Parathyroid adenoma (tissue), 2 donors: ENCODE results near the gene KLF3.

Experiments
- H2AFZ ChIP-seq: fragments of 300-600 bp; sonication (generic); one replicate; pipeline ENCODE4 v1.7.0; 2017; ENCODE audit warnings: antibody characterized with exemption, mild to moderate bottlenecking
- H3K27ac ChIP-seq: fragments of 300-600 bp; sonication (generic); one replicate; pipeline ENCODE4 v1.7.0; 2017
- H3K27me3 ChIP-seq: fragments of 300-600 bp; sonication (generic); one replicate; pipeline ENCODE4 v1.7.0; 2017; ENCODE audit warnings: low read length; ENCODE audit not compliant: control insufficient read depth, insufficient read depth
- H3K36me3 ChIP-seq: fragments of 300-600 bp; sonication (generic); one replicate; pipeline ENCODE4 v1.7.0; 2017; ENCODE audit warnings: low read length; ENCODE audit not compliant: control insufficient read depth, insufficient read depth
- H3K4me1 ChIP-seq: fragments of 300-600 bp; sonication (generic); one replicate; pipeline ENCODE4 v1.7.0; 2017; ENCODE audit warnings: control low read depth
- H3K4me2 ChIP-seq: fragments of 300-600 bp; sonication (generic); one replicate; pipeline ENCODE4 v1.7.0; 2017; ENCODE audit warnings: low read length
- H3K4me3 ChIP-seq: fragments of 300-600 bp; sonication (generic); one replicate; pipeline ENCODE4 v1.7.0; 2017; ENCODE audit warnings: low read depth, low read length
- H3K79me2 ChIP-seq: fragments of 300-600 bp; sonication (generic); one replicate; pipeline ENCODE4 v1.7.0; 2017; ENCODE audit warnings: control low read depth
- H3K9ac ChIP-seq: fragments of 300-600 bp; sonication (generic); one replicate; pipeline ENCODE4 v1.7.0; 2017; ENCODE audit warnings: mild to moderate bottlenecking
- H3K9me3 ChIP-seq: fragments of 300-600 bp; sonication (generic); one replicate; pipeline ENCODE4 v1.7.0; 2017; ENCODE audit warnings: low read length; ENCODE audit not compliant: control insufficient read depth
- CTCF ChIP-seq: fragments of 300-600 bp; sonication (generic); IDR thresholded peaks from one replicate; pipeline ENCODE4 v1.7.0; 2017; ENCODE audit warnings: antibody characterized with exemption, mild to moderate bottlenecking
- donor health status: primary hyperparathyroidism.

KLF3 gene

GRCh38 chr4:38678078-38678477 lies 14.1 kb downstream of the KLF3 start:
- Histone ChIP-seq H3K9me3 (no peaks in the 10 kb centered on the region), H3K4me3 (no peak overlapping the region), H3K27ac (no peak overlapping the region), H3K4me1 (peaks cover 13% of the 10 kb centered on the region), H3K9ac (no peak overlapping the region), H3K4me2 (no peak overlapping the region), H2AFZ (no peak overlapping the region), H3K79me2 (peaks cover 38% of the 10 kb centered on the region), H3K27me3 (no peaks in the 10 kb centered on the region), H3K36me3 (no peaks in the 10 kb centered on the region)
- TF ChIP-seq CTCF, result no peak

- Histone ChIP-seq H3K9me3 (no peaks in the 10 kb centered on the region), H3K79me2 (peaks cover 49% of the 10 kb centered on the region), H3K4me1 (peaks cover 9% of the 10 kb centered on the region), H3K9ac (no peak overlapping the region), H3K36me3 (no peaks in the 10 kb centered on the region), H3K27me3 (no peaks in the 10 kb centered on the region), H3K4me2 (no peak overlapping the region), H3K27ac (no peak overlapping the region), H3K4me3 (no peak overlapping the region), H2AFZ (no peak overlapping the region)
- no peak for TF ChIP-seq CTCF
These were observed 15.9 kb downstream of the KLF3 start for GRCh38 chr4:38679921-38680320.

GRCh38 chr4:38681281-38681991 lies 17.4 kb downstream of the KLF3 start:
- Histone ChIP-seq H3K4me1 (peaks cover 4% of the 10 kb centered on the region), H3K27ac (no peak overlapping the region), H3K9ac (no peak overlapping the region)

GRCh38 chr4:38682336-38682735 lies 18.3 kb downstream of the KLF3 start:
- H3K4me1 ChIP-seq, result peaks cover 6% of the 10 kb centered on the region
- no peak overlapping the region for H3K27ac ChIP-seq
- peaks cover 46% of the 10 kb centered on the region for H3K79me2 ChIP-seq
- no peaks in the 10 kb centered on the region for H3K36me3 ChIP-seq
- no peak overlapping the region for H2AFZ ChIP-seq
- no peaks in the 10 kb centered on the region for H3K27me3 ChIP-seq
- H3K4me2 ChIP-seq, result no peak overlapping the region
- TF ChIP-seq CTCF, result no peak
- no peak overlapping the region for H3K9ac ChIP-seq
- no peak overlapping the region for H3K4me3 ChIP-seq
- H3K9me3 ChIP-seq, result no peaks in the 10 kb centered on the region

More at GRCh38 chr4:38681281-38681991, 17.4 kb downstream of the KLF3 start:
- Histone ChIP-seq H2AFZ (no peak overlapping the region), H3K36me3 (no peaks in the 10 kb centered on the region), H3K4me2 (no peak overlapping the region), H3K27me3 (no peaks in the 10 kb centered on the region), H3K9me3 (no peaks in the 10 kb centered on the region), H3K79me2 (peaks cover 45% of the 10 kb centered on the region), H3K4me3 (no peak overlapping the region)
- TF ChIP-seq CTCF, result no peak

- peaks cover 3% of the 10 kb centered on the region for H3K4me1 ChIP-seq
- no peak for TF ChIP-seq CTCF
- H3K9me3 ChIP-seq, result no peaks in the 10 kb centered on the region
- no peak overlapping the region for H3K4me3 ChIP-seq
- H3K27me3 ChIP-seq, result no peaks in the 10 kb centered on the region
- no peak overlapping the region for H2AFZ ChIP-seq
- H3K27ac ChIP-seq, result no peak overlapping the region
- H3K36me3 ChIP-seq, result no peaks in the 10 kb centered on the region
- H3K79me2 ChIP-seq, result peaks cover 46% of the 10 kb centered on the region
- H3K9ac ChIP-seq, result no peak overlapping the region
- no peak overlapping the region for H3K4me2 ChIP-seq
These were observed 19.3 kb downstream of the KLF3 start for GRCh38 chr4:38683276-38683675.
